Measurements from ENCODE around the gene GPRC5C. TPM values are rescaled to one million over a fixed set of nuclear protein-coding genes. Genes with fewer than 3 reads are reported as not detected.

Gene GPRC5C
- total RNA-seq, 1 donor from 2014 or later = 62.9 TPM

- ATAC-seq (no peak), DNase-seq (ENCODE audit: low spot score) (no peak)
- intact Hi-C loops (cut with DNase I) = loop anchor here (5.0 kb wide), 2 partner anchors 77 to 157 kb away; no protein-coding TSS in a partner anchor
These were observed 26.9 kb downstream of the GPRC5C start for GRCh38 chr17:74458835-74459234.

GRCh38 chr17:74459622-74460021, 27.7 kb downstream of the GPRC5C start:
- intact Hi-C loops (cut with DNase I) = loop anchor here (5.0 kb wide), 2 partner anchors 77 to 157 kb away; no protein-coding TSS in a partner anchor
- DNase-seq (ENCODE audit: low spot score) = no peak
- ATAC-seq = no peak

- ATAC-seq (no peak), DNase-seq (ENCODE audit: low spot score) (no peak)
- intact Hi-C loops (cut with DNase I) = no loop called here
These were observed 28.4 kb downstream of the GPRC5C start for GRCh38 chr17:74460241-74460640.

- intact Hi-C loops (cut with DNase I) = no loop called here
These were observed 29.1 kb downstream of the GPRC5C start for GRCh38 chr17:74460996-74461395.

GRCh38 chr17:74461611-74462010, 29.7 kb downstream of the GPRC5C start:
- intact Hi-C loops (cut with DNase I) = no loop called here
- no peak for ATAC-seq
- DNase-seq (ENCODE audit: low spot score) = no peak

More at GRCh38 chr17:74460996-74461395, 29.1 kb downstream of the GPRC5C start:
- ATAC-seq (no peak), DNase-seq (ENCODE audit: low spot score) (no peak)

- intact Hi-C loops (cut with DNase I) = no loop called here
- ATAC-seq (no peak), DNase-seq (ENCODE audit: low spot score) (no peak)
These were observed 33.0 kb downstream of the GPRC5C start for GRCh38 chr17:74464730-74465377.

- no peak for DNase-seq (ENCODE audit: low spot score)
- no peak for ATAC-seq
- intact Hi-C loops (cut with DNase I) = no loop called here
These were observed 33.7 kb downstream of the GPRC5C start for GRCh38 chr17:74465378-74466110.

- intact Hi-C loops (cut with DNase I) = no loop called here
- ATAC-seq = peak; percentile 56
- DNase-seq (ENCODE audit: low spot score) = peak; percentile 71
These were observed 34.4 kb downstream of the GPRC5C start, which contains the start of gene CD300A for GRCh38 chr17:74466111-74466827. TSS of gene CD300A (plus strand) at chr17:74466634. CDS start at chr17:74466704, 70 bp downstream.

- intact Hi-C loops (cut with DNase I) = no loop called here
- ATAC-seq = no peak
- no peak for DNase-seq (ENCODE audit: low spot score)
These were observed 34.9 kb downstream of the GPRC5C start for GRCh38 chr17:74466828-74467184.

GRCh38 chr17:74467221-74467951, 35.5 kb downstream of the GPRC5C start:
- DNase-seq (ENCODE audit: low spot score) = no peak
- intact Hi-C loops (cut with DNase I) = no loop called here
- peak; percentile 75 for ATAC-seq

- ATAC-seq = no peak
- intact Hi-C loops (cut with DNase I) = no loop called here
- DNase-seq (ENCODE audit: low spot score) = no peak
These were observed 39.5 kb downstream of the GPRC5C start for GRCh38 chr17:74471341-74471740.

GRCh38 chr17:74472890-74473289, 41.0 kb downstream of the GPRC5C start:
- ATAC-seq = no peak
- intact Hi-C loops (cut with DNase I) = no loop called here
- DNase-seq (ENCODE audit: low spot score) = no peak

GRCh38 chr17:74473294-74473693, 41.4 kb downstream of the GPRC5C start:
- intact Hi-C loops (cut with DNase I) = no loop called here
- ATAC-seq (no peak), DNase-seq (ENCODE audit: low spot score) (no peak)

- DNase-seq (ENCODE audit: low spot score) (no peak), ATAC-seq (no peak)
- intact Hi-C loops (cut with DNase I) = no loop called here
These were observed 42.3 kb downstream of the GPRC5C start for GRCh38 chr17:74474043-74474792.

GRCh38 chr17:74475189-74475588, 43.3 kb downstream of the GPRC5C start:
- DNase-seq (ENCODE audit: low spot score) (no peak), ATAC-seq (no peak)
- intact Hi-C loops (cut with DNase I) = no loop called here

GRCh38 chr17:74477411-74477810, 45.5 kb downstream of the GPRC5C start:
- intact Hi-C loops (cut with DNase I) = no loop called here
- no peak for DNase-seq (ENCODE audit: low spot score)
- ATAC-seq = no peak

GRCh38 chr17:74478420-74479100, 46.7 kb downstream of the GPRC5C start:
- intact Hi-C loops (cut with DNase I) = no loop called here
- DNase-seq (ENCODE audit: low spot score) (no peak), ATAC-seq (peak; percentile 85)

- no peak for ATAC-seq
- DNase-seq (ENCODE audit: low spot score) = no peak
These were observed 48.4 kb downstream of the GPRC5C start for GRCh38 chr17:74480290-74480689.

More at GRCh38 chr17:74480290-74480689, 48.4 kb downstream of the GPRC5C start:
- intact Hi-C loops (cut with DNase I) = no loop called here
